Hepatocyte (in vitro differentiated cells): ENCODE results near the gene METTL13. TPM values are rescaled to one million over a fixed set of nuclear protein-coding genes. Genes with fewer than 3 reads are reported as not detected.

Experiments used
- DNase-seq: peaks from one replicate; pipeline ENCODE4 v3.0.0-alpha.2; 2016; ENCODE audit warnings: low spot score
- H2AFZ ChIP-seq: fragments of 200-600 bp; sonication (generic); 2 replicates; pipeline ENCODE4 v1.6.0; 2016; ENCODE audit warnings: antibody characterized with exemption, mild to moderate bottlenecking
- H3K27ac ChIP-seq: fragments of 200-600 bp; sonication (generic); 2 replicates; pipeline ENCODE4 v1.5.1; 2016; ENCODE audit warnings: mild to moderate bottlenecking
- H3K27me3 ChIP-seq: fragments of 200-600 bp; sonication (generic); 2 replicates; pipeline ENCODE4 v1.6.1; 2016
- H3K36me3 ChIP-seq: fragments of 200-600 bp; sonication (generic); replicated peaks from 2 replicates; pipeline ENCODE4 v1.5.1; 2016; ENCODE audit warnings: low read depth; ENCODE audit not compliant: insufficient read depth
- H3K4me1 ChIP-seq: fragments of 200-600 bp; sonication (generic); 2 replicates; pipeline ENCODE4 v1.5.1; 2016; ENCODE audit warnings: mild to moderate bottlenecking, moderate library complexity; ENCODE audit not compliant: insufficient read depth
- H3K4me2 ChIP-seq: fragments of 200-600 bp; sonication (generic); 2 replicates; pipeline ENCODE4 v1.6.0; 2016
- H3K4me3 ChIP-seq: fragments of 200-600 bp; sonication (generic); 2 replicates; pipeline ENCODE4 v1.5.1; 2016; ENCODE audit warnings: mild to moderate bottlenecking
- H3K79me2 ChIP-seq: fragments of 200-600 bp; sonication (generic); 2 replicates; pipeline ENCODE4 v1.6.0; 2017; ENCODE audit warnings: mild to moderate bottlenecking
- H3K9me2 ChIP-seq: fragments of 200-600 bp; sonication (generic); replicated peaks from 2 replicates; pipeline ENCODE4 v1.6.0; 2017; ENCODE audit warnings: mild to moderate bottlenecking; ENCODE audit not compliant: insufficient read depth
- H3K9me3 ChIP-seq: fragments of 200-600 bp; sonication (generic); 2 replicates; pipeline ENCODE4 v1.5.1; 2016; ENCODE audit warnings: low read depth, mild to moderate bottlenecking
- H4K20me1 ChIP-seq: fragments of 200-600 bp; sonication (generic); 2 replicates; pipeline ENCODE4 v1.6.0; 2016; ENCODE audit warnings: mild to moderate bottlenecking; ENCODE audit not compliant: insufficient read depth, poor library complexity, severe bottlenecking
- CTCF ChIP-seq: fragments of 200-600 bp; sonication (generic); IDR thresholded peaks from 2 replicates; pipeline ENCODE4 v1.5.1; 2016; ENCODE audit warnings: antibody characterized with exemption, mild to moderate bottlenecking; ENCODE audit not compliant: poor library complexity
- EZH2 ChIP-seq: fragments of 200-600 bp; sonication (generic); IDR thresholded peaks from 2 replicates; pipeline ENCODE4 v1.6.1; 2016; ENCODE audit warnings: antibody characterized with exemption, mild to moderate bottlenecking, borderline replicate concordance
- EZH2phosphoT487 ChIP-seq: fragments of 200-600 bp; sonication (generic); IDR thresholded peaks from one replicate; pipeline ENCODE4 v1.6.1; 2018; ENCODE audit warnings: antibody characterized with exemption, mild to moderate bottlenecking, low read depth, moderate library complexity; ENCODE audit not compliant: unreplicated experiment, severe bottlenecking
- WGBS: methylation state at CpG from one replicate; pipeline ENCODE4 v1.1.6; 2016; ENCODE audit warnings: low lambda C conversion rate; ENCODE audit errors: missing lambda C conversion rate; 5-methylcytosine and 5-hydroxymethylcytosine counted together
- polyA plus RNA-seq: library from polyadenylated mRNA; unstranded; fragments of >200 nt; fragmentation: Nextera tagmentation; extraction: Ambion mirVana; gene quantifications from 2 replicates; pipeline ENCODE4 v1.2.1, GENCODE V29; 2016
- total RNA-seq: library from RNA; depleted of rRNA; stranded (reverse); fragments of >200 nt; gene quantifications from 2 replicates; pipeline ENCODE4 v1.2.3, GENCODE V29; 2014

METTL13 gene
- total and polyA plus RNA-seq, 2 experiments from 2014 or later, result 19.5 to 24.4 TPM

DNA sequence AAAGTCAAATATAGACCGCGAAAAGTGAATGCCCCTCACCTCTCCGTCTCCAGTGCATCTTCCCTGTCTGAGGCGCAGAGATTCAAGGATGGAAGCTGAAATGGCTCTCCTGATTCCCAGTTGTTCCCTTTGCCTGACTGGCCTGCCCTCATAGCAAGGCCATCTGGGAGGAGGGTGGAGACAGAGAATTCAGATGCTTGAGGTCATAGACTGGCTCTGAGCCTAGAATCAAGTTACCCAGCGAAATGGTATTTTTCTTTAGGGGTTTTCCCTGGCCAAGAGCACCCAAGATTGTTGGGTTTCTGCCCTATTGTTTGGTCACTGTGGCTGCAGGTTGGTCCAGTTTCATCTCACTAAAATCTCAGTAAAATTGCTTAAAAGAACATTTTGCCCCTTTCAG is 7.2 kb downstream of the METTL13 start:
- no peak overlapping the region for H2AFZ ChIP-seq

DNA sequence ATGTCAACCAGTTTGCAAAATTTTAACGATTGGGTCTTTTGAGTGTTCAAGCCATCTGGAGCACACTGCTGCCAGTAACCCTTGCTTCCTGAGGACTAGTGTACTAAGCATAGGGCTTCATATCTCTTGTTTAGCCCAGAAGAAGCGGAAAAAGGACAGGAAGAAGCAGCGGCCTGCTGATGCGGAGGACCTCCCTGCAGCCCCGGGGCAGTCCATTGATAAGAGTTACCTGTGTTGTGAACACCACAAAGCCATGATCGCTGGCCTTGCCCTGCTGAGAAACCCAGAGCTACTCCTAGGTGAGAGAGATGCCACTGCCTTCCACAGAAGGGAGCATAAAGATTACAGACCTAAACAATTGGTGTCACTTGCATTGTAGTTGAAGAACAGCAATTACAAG is 8.9 kb downstream of the METTL13 start:
- Histone ChIP-seq H3K79me2 (no peaks in the 10 kb centered on the region), H3K4me3 (no peak overlapping the region), H3K27ac (no peak overlapping the region), H4K20me1 (no peaks in the 10 kb centered on the region), H3K36me3 (no peaks in the 10 kb centered on the region), H3K4me2 (no peak overlapping the region), H3K4me1 (no peaks in the 10 kb centered on the region), H3K9me3 (no peaks in the 10 kb centered on the region), H3K27me3 (no peaks in the 10 kb centered on the region), H2AFZ (no peak overlapping the region), H3K9me2 (no peaks in the 10 kb centered on the region)
- DNase-seq, result no peak
- TF ChIP-seq EZH2 (no peak), CTCF (no peak), EZH2phosphoT487 (no peak)
- 93% methylated on average over 6 of the region's 6 CpGs for WGBS

More for the DNA sequence above, 7.2 kb downstream of the METTL13 start:
- no peaks in the 10 kb centered on the region for H4K20me1 ChIP-seq
- H3K79me2 ChIP-seq, result peaks cover 11% of the 10 kb centered on the region
- no peaks in the 10 kb centered on the region for H3K27me3 ChIP-seq
- no peak overlapping the region for H3K27ac ChIP-seq
- no peaks in the 10 kb centered on the region for H3K9me3 ChIP-seq
- no peak overlapping the region for H3K4me2 ChIP-seq
- H3K4me1 ChIP-seq, result no peaks in the 10 kb centered on the region
- no peaks in the 10 kb centered on the region for H3K9me2 ChIP-seq
- 96% methylated on average over 5 of the region's 5 CpGs for WGBS
- DNase-seq, result no peak
- H3K4me3 ChIP-seq, result no peak overlapping the region
- TF ChIP-seq EZH2 (no peak), EZH2phosphoT487 (no peak), CTCF (no peak)
- H3K36me3 ChIP-seq, result no peaks in the 10 kb centered on the region

DNA sequence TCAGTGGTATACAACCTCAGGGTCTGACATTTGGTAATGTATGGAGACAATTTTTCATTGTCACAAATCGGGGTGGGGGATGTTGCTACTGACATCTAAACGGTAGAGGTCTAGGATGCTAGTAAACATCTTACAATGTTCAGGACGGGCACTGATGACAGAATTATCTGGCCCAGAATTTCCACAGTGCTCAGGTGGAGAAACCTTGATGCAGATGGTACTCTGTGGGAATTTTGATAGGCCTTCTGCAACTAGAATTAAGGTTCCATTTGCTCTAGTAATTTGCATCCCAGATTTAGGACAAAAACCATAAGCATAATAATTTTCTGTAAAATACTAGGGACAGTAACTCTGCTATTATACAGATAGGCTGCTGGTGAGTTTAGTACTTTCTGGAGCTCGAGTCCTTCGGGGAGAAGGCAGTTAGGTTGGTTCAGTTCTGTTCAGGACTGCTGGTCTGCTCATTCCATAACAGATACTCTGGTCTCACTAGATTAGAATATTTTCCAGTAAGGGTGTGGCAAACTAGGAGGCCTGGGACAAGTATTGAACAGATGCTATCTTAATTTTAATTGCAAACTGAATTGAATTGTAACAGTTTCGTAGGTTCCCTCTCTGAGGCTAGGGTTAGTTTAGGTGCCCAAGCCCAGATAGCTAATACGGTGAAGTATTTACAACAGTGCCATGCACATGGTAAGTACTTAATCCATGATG is 11.4 kb downstream of the METTL13 start:
- TF ChIP-seq EZH2 (no peak), EZH2phosphoT487 (no peak), CTCF (no peak)
- Histone ChIP-seq H3K27me3 (no peaks in the 10 kb centered on the region), H3K9me3 (no peaks in the 10 kb centered on the region), H3K27ac (no peak overlapping the region), H3K4me2 (no peak overlapping the region), H4K20me1 (no peaks in the 10 kb centered on the region), H3K9me2 (no peaks in the 10 kb centered on the region), H3K4me3 (no peak overlapping the region), H3K36me3 (no peaks in the 10 kb centered on the region), H2AFZ (no peak overlapping the region), H3K79me2 (no peaks in the 10 kb centered on the region), H3K4me1 (no peaks in the 10 kb centered on the region)
- WGBS, result 94% methylated on average over 7 of the region's 7 CpGs
- no peak for DNase-seq
